MM.1S (cell line): Measurements from ENCODE around the gene THAP9.

ENCODE experiments used
- DNase-seq: peaks from one replicate; pipeline ENCODE4 v3.0.0-alpha.2; 2015
- H2AFZ ChIP-seq: fragments of 300-600 bp; sonication (generic); 2 replicates; pipeline ENCODE4 v1.6.0; 2016; ENCODE audit warnings: antibody characterized with exemption, low read length
- H3F3A ChIP-seq: fragments of 300-600 bp; sonication (generic); 2 replicates; pipeline ENCODE4 v1.6.1; 2016; ENCODE audit warnings: mild to moderate bottlenecking, antibody characterized with exemption, low read length, moderate library complexity, mixed read lengths; ENCODE audit not compliant: insufficient read depth
- H3K27ac ChIP-seq: fragments of 300-600 bp; sonication (generic); 2 replicates; pipeline ENCODE4 v1.5.1; 2016; ENCODE audit warnings: mild to moderate bottlenecking, low read length
- H3K27me3 ChIP-seq: fragments of 300-600 bp; sonication (generic); replicated peaks from 2 replicates; pipeline ENCODE4 v1.6.0; 2016; ENCODE audit warnings: low read length; ENCODE audit not compliant: insufficient read depth
- H3K36me3 ChIP-seq: fragments of 300-600 bp; sonication (generic); replicated peaks from 2 replicates; pipeline ENCODE4 v1.6.1; 2016; ENCODE audit warnings: mild to moderate bottlenecking, low read length, mixed read lengths; ENCODE audit not compliant: insufficient read depth
- H3K4me1 ChIP-seq: fragments of 300-600 bp; sonication (generic); 2 replicates; pipeline ENCODE4 v1.6.1; 2016; ENCODE audit warnings: low read length, mixed read lengths
- H3K4me2 ChIP-seq: fragments of 300-600 bp; sonication (generic); 2 replicates; pipeline ENCODE4 v1.6.0; 2016; ENCODE audit warnings: low read depth, low read length
- H3K4me3 ChIP-seq: fragments of 300-600 bp; sonication (generic); 2 replicates; pipeline ENCODE4 v1.5.1; 2016; ENCODE audit warnings: low read length, mixed read lengths
- H3K79me2 ChIP-seq: fragments of 300-600 bp; sonication (generic); 2 replicates; pipeline ENCODE4 v1.6.1; 2016; ENCODE audit warnings: mixed run types, low read length, mixed read lengths
- H3K9ac ChIP-seq: fragments of 300-600 bp; sonication (generic); 2 replicates; pipeline ENCODE4 v1.6.1; 2016; ENCODE audit warnings: low read length, mixed read lengths
- H3K9me2 ChIP-seq: fragments of 300-600 bp; sonication (generic); replicated peaks from 2 replicates; pipeline ENCODE4 v1.6.1; 2016; ENCODE audit warnings: mild to moderate bottlenecking, low read length, mixed read lengths; ENCODE audit not compliant: insufficient read depth
- H3K9me3 ChIP-seq: fragments of 300-600 bp; sonication (generic); replicated peaks from 2 replicates; pipeline ENCODE4 v1.6.1; 2016; ENCODE audit warnings: mild to moderate bottlenecking, low read length, mixed read lengths; ENCODE audit not compliant: insufficient read depth
- H4K20me1 ChIP-seq: fragments of 300-600 bp; sonication (generic); 2 replicates; pipeline ENCODE4 v1.6.1; 2016; ENCODE audit warnings: mild to moderate bottlenecking, low read length, moderate library complexity, mixed read lengths; ENCODE audit not compliant: insufficient read depth
- EZH2 ChIP-seq: fragments of 300-600 bp; sonication (generic); optimal IDR thresholded peaks from 2 replicates; pipeline ENCODE3; 2017; ENCODE audit warnings: low read depth, mild to moderate bottlenecking, antibody characterized with exemption, low read length, mixed read lengths
- EZH2phosphoT487 ChIP-seq: fragments of 300-600 bp; sonication (generic); IDR thresholded peaks from 2 replicates; pipeline ENCODE4 v1.6.1; 2018; ENCODE audit warnings: antibody characterized with exemption, low read length
- TF ChIP-seq, protein P1 (sequence below): fragments of 300-600 bp; sonication (generic); IDR thresholded peaks from 2 replicates; pipeline ENCODE4 v1.5.1; 2016; ENCODE audit warnings: antibody characterized with exemption, low read length, mixed read lengths

The THAP9 gene

DNA sequence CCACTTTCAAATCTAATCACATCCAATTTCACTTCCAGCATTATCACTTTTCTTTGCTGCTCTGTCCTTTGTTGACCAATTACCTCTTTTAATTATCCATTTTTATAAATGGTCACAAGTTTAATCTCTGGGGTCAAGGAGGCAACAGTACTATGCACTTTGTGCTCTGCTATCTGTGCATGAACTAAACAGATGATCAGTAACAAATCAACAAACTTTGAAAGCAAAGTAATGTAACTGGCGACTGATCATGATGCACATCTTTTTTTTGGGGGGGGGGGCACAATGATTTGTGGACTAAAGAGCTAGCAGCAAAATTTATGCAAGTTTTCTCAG lies 8.1 kb upstream of the THAP9 start:
- peak overlapping the region; percentile 95; the same call in 1 of the 2 replicates for H3K4me3 ChIP-seq
- no peak overlapping the region; the same call in 1 of the 2 replicates for H3K9ac ChIP-seq
- peak overlapping the region; percentile 96; the same call in 1 of the 2 replicates for H3K27ac ChIP-seq
- peaks cover 69% of the 10 kb centered on the region for H3K79me2 ChIP-seq
- no peak for DNase-seq
- H3K36me3 ChIP-seq = peaks cover 5% of the 10 kb centered on the region; the same call in 1 of the 2 replicates
- peaks cover 17% of the 10 kb centered on the region for H3K4me1 ChIP-seq
- no peak overlapping the region for H2AFZ ChIP-seq
- H3K9me2 ChIP-seq = no peaks in the 10 kb centered on the region
- no peaks in the 10 kb centered on the region for H3K27me3 ChIP-seq
- no peaks in the 10 kb centered on the region for H3K9me3 ChIP-seq
- H3K4me2 ChIP-seq = peak overlapping the region; percentile 70
- H3F3A ChIP-seq = peaks cover 38% of the 10 kb centered on the region
- no peak for TF ChIP-seq EZH2
- no peak for TF ChIP-seq EZH2phosphoT487
- TF ChIP-seq, protein P1, sequence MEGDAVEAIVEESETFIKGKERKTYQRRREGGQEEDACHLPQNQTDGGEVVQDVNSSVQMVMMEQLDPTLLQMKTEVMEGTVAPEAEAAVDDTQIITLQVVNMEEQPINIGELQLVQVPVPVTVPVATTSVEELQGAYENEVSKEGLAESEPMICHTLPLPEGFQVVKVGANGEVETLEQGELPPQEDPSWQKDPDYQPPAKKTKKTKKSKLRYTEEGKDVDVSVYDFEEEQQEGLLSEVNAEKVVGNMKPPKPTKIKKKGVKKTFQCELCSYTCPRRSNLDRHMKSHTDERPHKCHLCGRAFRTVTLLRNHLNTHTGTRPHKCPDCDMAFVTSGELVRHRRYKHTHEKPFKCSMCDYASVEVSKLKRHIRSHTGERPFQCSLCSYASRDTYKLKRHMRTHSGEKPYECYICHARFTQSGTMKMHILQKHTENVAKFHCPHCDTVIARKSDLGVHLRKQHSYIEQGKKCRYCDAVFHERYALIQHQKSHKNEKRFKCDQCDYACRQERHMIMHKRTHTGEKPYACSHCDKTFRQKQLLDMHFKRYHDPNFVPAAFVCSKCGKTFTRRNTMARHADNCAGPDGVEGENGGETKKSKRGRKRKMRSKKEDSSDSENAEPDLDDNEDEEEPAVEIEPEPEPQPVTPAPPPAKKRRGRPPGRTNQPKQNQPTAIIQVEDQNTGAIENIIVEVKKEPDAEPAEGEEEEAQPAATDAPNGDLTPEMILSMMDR = no peak
- no peaks in the 10 kb centered on the region for H4K20me1 ChIP-seq

DNA sequence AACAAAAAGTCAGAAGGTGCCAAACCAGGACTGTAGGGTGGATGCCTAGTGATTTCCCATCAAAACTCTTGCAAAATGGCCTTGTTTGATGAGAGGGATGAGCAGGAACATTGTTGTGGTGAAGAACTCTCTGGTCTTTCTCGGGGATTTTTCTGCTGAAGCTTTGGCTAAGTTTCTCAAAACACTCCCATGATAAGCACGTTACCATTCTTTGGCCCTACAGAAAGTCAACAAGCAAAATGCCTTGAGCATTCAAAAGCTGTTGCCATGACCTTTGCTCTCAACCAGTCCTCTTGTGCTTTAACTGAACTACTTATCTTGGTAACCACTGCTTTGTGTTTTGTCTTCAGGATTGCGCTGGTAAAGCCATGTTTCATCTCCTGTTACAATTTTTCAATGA lies 6.6 kb upstream of the THAP9 start:
- TF ChIP-seq EZH2phosphoT487 (no peak), EZH2 (no peak)
- TF ChIP-seq, protein P1 = no peak
- no peak overlapping the region for H3K27ac ChIP-seq
- peaks cover 5% of the 10 kb centered on the region; the same call in 1 of the 2 replicates for H3K36me3 ChIP-seq
- no peaks in the 10 kb centered on the region for H3K9me2 ChIP-seq
- peaks cover 7% of the 10 kb centered on the region; the same call in 1 of the 2 replicates for H4K20me1 ChIP-seq
- H3K4me2 ChIP-seq = no peak overlapping the region
- no peak overlapping the region for H3K9ac ChIP-seq
- H3K9me3 ChIP-seq = no peaks in the 10 kb centered on the region
- H3K79me2 ChIP-seq = peaks cover 70% of the 10 kb centered on the region
- peaks cover 14% of the 10 kb centered on the region for H3K4me1 ChIP-seq
- no peak for DNase-seq
- H3F3A ChIP-seq = peaks cover 41% of the 10 kb centered on the region
- H3K27me3 ChIP-seq = no peaks in the 10 kb centered on the region
- H2AFZ ChIP-seq = no peak overlapping the region
- H3K4me3 ChIP-seq = no peak overlapping the region

DNA sequence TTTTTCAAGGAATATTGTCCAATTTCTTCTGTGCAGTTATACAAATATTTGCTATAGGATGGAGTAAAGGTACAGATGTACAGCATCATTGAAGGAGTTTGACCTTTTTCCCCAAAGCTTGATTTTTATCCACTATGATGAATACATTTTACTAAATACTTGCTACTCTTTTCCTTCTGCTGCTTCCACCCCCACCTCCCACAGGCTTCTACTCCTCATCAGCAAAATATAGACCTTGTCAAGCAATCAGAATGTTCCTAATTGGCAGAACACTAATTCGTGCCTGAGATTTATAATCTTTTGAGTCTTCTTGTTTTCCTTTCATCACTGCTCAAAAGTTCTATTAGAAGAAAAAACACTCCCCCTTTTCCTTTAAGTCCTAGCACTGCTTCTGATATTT lies 3.8 kb upstream of the THAP9 start:
- TF ChIP-seq EZH2 (no peak), EZH2phosphoT487 (no peak)
- TF ChIP-seq, protein P1 = no peak
- no peak for DNase-seq
- H3K9me2 ChIP-seq = no peaks in the 10 kb centered on the region
- no peaks in the 10 kb centered on the region for H3K9me3 ChIP-seq
- H3K9ac ChIP-seq = no peak overlapping the region
- H3F3A ChIP-seq = peaks cover 41% of the 10 kb centered on the region
- H3K27ac ChIP-seq = no peak overlapping the region
- peaks cover 5% of the 10 kb centered on the region; the same call in 1 of the 2 replicates for H3K36me3 ChIP-seq
- H4K20me1 ChIP-seq = peaks cover 7% of the 10 kb centered on the region; the same call in 1 of the 2 replicates
- H3K4me3 ChIP-seq = no peak overlapping the region
- H3K4me1 ChIP-seq = peaks cover 13% of the 10 kb centered on the region
- no peaks in the 10 kb centered on the region for H3K27me3 ChIP-seq
- H2AFZ ChIP-seq = no peak overlapping the region
- peaks cover 69% of the 10 kb centered on the region for H3K79me2 ChIP-seq
- no peak overlapping the region for H3K4me2 ChIP-seq
